ENCODE measurements around the gene OR8B8. TPM values are rescaled to one million over a fixed set of nuclear protein-coding genes. Genes with fewer than 3 reads are reported as not detected.
A peak's percentile ranks its signal among the peaks of the same experiment; 100 is the strongest.
"Not testable (repeated sequence)": the region's sequence is repeated elsewhere in the genome, so short reads cannot be mapped to it uniquely, and the experiment has no call there.

Gene OR8B8
- total RNA-seq, 1 experiment from 2014 or later, result not detected

- no TSS peak for BruUV-seq (replicated peaks)
- DNase-seq, result no peak
- H3K36me3 Mint-ChIP-seq (ENCODE audit: insufficient read depth, unreplicated experiment), result no peaks in the 10 kb centered on the region
- no peak for TF ChIP-seq CTCF (IDR thresholded peaks at IDR 0.05; ENCODE audit: unreplicated experiment)
- H3K9me3 Mint-ChIP-seq (ENCODE audit: low read depth, unreplicated experiment), result no peaks in the 10 kb centered on the region
- CTCF ChIA-PET, result no interaction called here
- no peak overlapping the region for H3K27ac Mint-ChIP-seq (ENCODE audit: unreplicated experiment)
- H3K4me3 Mint-ChIP-seq (ENCODE audit: low read depth, unreplicated experiment), result no peak overlapping the region
- H3K27me3 Mint-ChIP-seq (ENCODE audit: unreplicated experiment), result peaks cover 13% of the 10 kb centered on the region
- no peaks in the 10 kb centered on the region for H3K4me1 Mint-ChIP-seq (ENCODE audit: low read depth, unreplicated experiment)
- intact Hi-C loops (cut with micrococcal nuclease; ENCODE audit: unreplicated experiment), result no loop called here
These were observed 35.6 kb downstream of the OR8B8 start for GRCh38 chr11:124409906-124410305.

GRCh38 chr11:124405581-124405980 lies 39.9 kb downstream of the OR8B8 start:
- CTCF ChIA-PET, result no interaction called here

DNA sequence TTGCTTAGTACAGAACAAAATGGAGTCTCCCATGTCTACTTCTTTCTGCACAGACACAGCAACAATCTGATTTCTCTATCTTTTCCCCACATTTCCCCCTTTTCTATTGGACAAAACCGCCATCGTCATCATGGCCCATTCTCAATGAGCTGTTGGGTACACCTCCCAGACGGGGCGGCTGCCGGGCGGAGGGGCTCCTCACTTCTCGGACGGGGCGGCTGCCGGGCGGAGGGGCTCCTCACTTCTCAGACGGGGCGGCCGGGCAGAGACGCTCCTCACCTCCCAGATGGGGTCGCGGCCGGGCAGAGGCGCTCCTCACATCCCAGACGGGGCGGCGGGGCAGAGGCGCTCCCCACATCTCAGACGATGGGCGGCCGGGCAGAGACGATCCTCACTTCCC lies 42.3 kb downstream of the OR8B8 start:
- BruUV-seq (replicated peaks); H3K36me3 Mint-ChIP-seq (ENCODE audit: insufficient read depth, unreplicated experiment); H3K4me1 Mint-ChIP-seq (ENCODE audit: low read depth, unreplicated experiment); DNase-seq; H3K4me3 Mint-ChIP-seq (ENCODE audit: low read depth, unreplicated experiment); H3K27ac Mint-ChIP-seq (ENCODE audit: unreplicated experiment); H3K9me3 Mint-ChIP-seq (ENCODE audit: low read depth, unreplicated experiment); intact Hi-C loops (cut with micrococcal nuclease; ENCODE audit: unreplicated experiment); H3K27me3 Mint-ChIP-seq (ENCODE audit: unreplicated experiment): not testable (repeated sequence)
- CTCF ChIA-PET, result interaction anchor here (0.6 kb wide), 1 partner anchor 367 kb away, joined by 3 read pairs; no protein-coding TSS in a partner anchor

More at GRCh38 chr11:124405581-124405980, 39.9 kb downstream of the OR8B8 start:
- no peaks in the 10 kb centered on the region for H3K27me3 Mint-ChIP-seq (ENCODE audit: unreplicated experiment)
- H3K27ac Mint-ChIP-seq (ENCODE audit: unreplicated experiment), result no peak overlapping the region
- DNase-seq, result no peak
- no peak for TF ChIP-seq CTCF (IDR thresholded peaks at IDR 0.05; ENCODE audit: unreplicated experiment)
- BruUV-seq (replicated peaks), result no TSS peak
- no peaks in the 10 kb centered on the region for H3K9me3 Mint-ChIP-seq (ENCODE audit: low read depth, unreplicated experiment)
- no peak overlapping the region for H3K4me3 Mint-ChIP-seq (ENCODE audit: low read depth, unreplicated experiment)
- intact Hi-C loops (cut with micrococcal nuclease; ENCODE audit: unreplicated experiment), result no loop called here
- H3K36me3 Mint-ChIP-seq (ENCODE audit: insufficient read depth, unreplicated experiment), result no peaks in the 10 kb centered on the region
- no peaks in the 10 kb centered on the region for H3K4me1 Mint-ChIP-seq (ENCODE audit: low read depth, unreplicated experiment)

- no TSS peak for BruUV-seq (replicated peaks)
- peak; percentile 68 for DNase-seq
- TF ChIP-seq CTCF (IDR thresholded peaks at IDR 0.05; ENCODE audit: unreplicated experiment), result no peak
- no peak overlapping the region for H3K27ac Mint-ChIP-seq (ENCODE audit: unreplicated experiment)
- H3K27me3 Mint-ChIP-seq (ENCODE audit: unreplicated experiment), result no peaks in the 10 kb centered on the region
- H3K4me1 Mint-ChIP-seq (ENCODE audit: low read depth, unreplicated experiment), result no peaks in the 10 kb centered on the region
- no peaks in the 10 kb centered on the region for H3K9me3 Mint-ChIP-seq (ENCODE audit: low read depth, unreplicated experiment)
- CTCF ChIA-PET, result interaction anchor here (0.6 to 1.1 kb wide), 2 partner anchors 52 to 368 kb away, joined by 3 to 6 read pairs; no protein-coding TSS in a partner anchor
- H3K36me3 Mint-ChIP-seq (ENCODE audit: insufficient read depth, unreplicated experiment), result no peaks in the 10 kb centered on the region
- H3K4me3 Mint-ChIP-seq (ENCODE audit: low read depth, unreplicated experiment), result no peak overlapping the region
- intact Hi-C loops (cut with micrococcal nuclease; ENCODE audit: unreplicated experiment), result loop anchor here (1.0 kb wide), 1 partner anchor 184 kb away; no protein-coding TSS in a partner anchor
These were observed 43.1 kb downstream of the OR8B8 start for GRCh38 chr11:124402326-124402922.

- H3K27ac Mint-ChIP-seq (ENCODE audit: unreplicated experiment), result no peak within 1 kb of the TSS
These were observed 46.6 kb downstream of the OR8B8 start, which contains the start of gene OR8B3 for GRCh38 chr11:124398924-124399323. TSS of gene OR8B3 (minus strand) at chr11:124399024. CDS start at chr11:124397351, 1,673 bp downstream.

DNA sequence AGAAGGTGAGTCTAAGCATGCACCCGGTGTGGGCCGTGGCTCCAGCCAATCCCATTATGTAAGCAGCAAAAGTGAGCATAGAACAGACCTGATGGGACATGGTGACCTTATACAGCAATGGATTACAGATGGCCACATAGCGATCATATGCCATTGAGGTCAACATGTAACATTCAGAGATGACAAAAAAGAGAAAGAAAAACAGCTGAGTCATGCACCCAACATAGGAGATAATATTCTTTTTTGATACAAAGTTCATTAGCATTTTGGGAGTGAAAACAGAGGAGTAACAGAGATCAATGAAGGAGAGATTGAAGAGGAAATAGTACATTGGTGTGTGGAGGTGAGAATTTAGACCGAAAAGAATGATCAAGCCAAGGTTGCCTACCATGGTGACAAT lies 48.6 kb downstream of the OR8B8 start:
- BruUV-seq (replicated peaks); CTCF ChIA-PET; H3K27me3 Mint-ChIP-seq (ENCODE audit: unreplicated experiment); H3K27ac Mint-ChIP-seq (ENCODE audit: unreplicated experiment); H3K4me1 Mint-ChIP-seq (ENCODE audit: low read depth, unreplicated experiment); H3K4me3 Mint-ChIP-seq (ENCODE audit: low read depth, unreplicated experiment); H3K36me3 Mint-ChIP-seq (ENCODE audit: insufficient read depth, unreplicated experiment); intact Hi-C loops (cut with micrococcal nuclease; ENCODE audit: unreplicated experiment); H3K9me3 Mint-ChIP-seq (ENCODE audit: low read depth, unreplicated experiment); DNase-seq: not testable (repeated sequence)

More at GRCh38 chr11:124398924-124399323, 46.6 kb downstream of the OR8B8 start, which contains the start of gene OR8B3:
- Mint-ChIP-seq H3K27me3 (ENCODE audit: unreplicated experiment) (no peaks in the 10 kb centered on the region), H3K4me3 (ENCODE audit: low read depth, unreplicated experiment) (no peak within 1 kb of the TSS), H3K9me3 (ENCODE audit: low read depth, unreplicated experiment) (peaks cover 4% of the 10 kb centered on the region), H3K4me1 (ENCODE audit: low read depth, unreplicated experiment) (no peaks in the 10 kb centered on the region), H3K36me3 (ENCODE audit: insufficient read depth, unreplicated experiment) (no peaks in the 10 kb centered on the region)
- intact Hi-C loops (cut with micrococcal nuclease; ENCODE audit: unreplicated experiment), result no loop called here
- CTCF ChIA-PET, result no interaction called here
- BruUV-seq (replicated peaks), result no TSS peak
- TF ChIP-seq CTCF (IDR thresholded peaks at IDR 0.05; ENCODE audit: unreplicated experiment), result no peak
- DNase-seq, result no peak

Data from Calu3 (cell line).